ENCODE measurements around the gene PTPRU.
"Not testable (repeated sequence)": the region's sequence is repeated elsewhere in the genome, so short reads cannot be mapped to it uniquely, and the experiment has no call there.

PTPRU gene

DNA sequence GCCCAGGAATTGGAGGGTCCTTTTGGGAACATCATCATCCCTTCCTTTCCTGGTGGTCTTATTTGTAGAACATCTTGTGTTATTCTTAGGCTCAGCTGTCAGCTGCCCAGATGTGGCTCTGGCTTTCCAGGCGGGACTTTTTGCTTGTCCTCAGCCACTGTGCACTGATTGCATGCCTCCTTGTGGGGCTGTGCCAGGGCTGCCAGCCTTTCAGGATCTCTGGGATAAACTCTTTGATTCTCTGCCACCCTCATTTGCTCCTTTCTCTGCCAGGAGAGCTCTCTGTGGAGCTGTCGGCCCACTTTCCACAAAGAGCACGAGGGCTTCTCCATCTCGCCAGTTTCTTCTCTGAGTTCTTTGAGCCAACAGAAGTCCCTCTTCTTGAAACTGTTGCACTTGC, 63.1 kb downstream of the PTPRU start:
- Histone ChIP-seq H3K4me3 (ENCODE audit: low read depth in 1 of 2, low read length in 2 of 2) (no peak overlapping the region), H3K27ac (ENCODE audit: low read depth, low read length) (no peak overlapping the region), H3K9ac (ENCODE audit: low read depth in 1 of 2, low read length in 2 of 2) (no peak overlapping the region), H3K9me3 (ENCODE audit: control insufficient read depth in 1 of 2, low read length in 2 of 2) (no peaks in the 10 kb centered on the region), H3K27me3 (ENCODE audit: control insufficient read depth in 1 of 2, insufficient read depth in 2 of 2, low read length in 2 of 2) (no peaks in the 10 kb centered on the region), H3K4me1 (ENCODE audit: control insufficient read depth in 1 of 2, insufficient read depth in 2 of 2, low read length in 2 of 2) (no peaks in the 10 kb centered on the region), H3K36me3 (ENCODE audit: control insufficient read depth in 1 of 2, insufficient read depth in 2 of 2, low read length in 2 of 2) (no peaks in the 10 kb centered on the region)

- H3K9ac ChIP-seq (ENCODE audit: low read depth in 1 of 2, low read length in 2 of 2); H3K4me3 ChIP-seq (ENCODE audit: low read depth in 1 of 2, low read length in 2 of 2); H3K36me3 ChIP-seq (ENCODE audit: control insufficient read depth in 1 of 2, insufficient read depth in 2 of 2, low read length in 2 of 2); H3K4me1 ChIP-seq (ENCODE audit: control insufficient read depth in 1 of 2, insufficient read depth in 2 of 2, low read length in 2 of 2); H3K27me3 ChIP-seq (ENCODE audit: control insufficient read depth in 1 of 2, insufficient read depth in 2 of 2, low read length in 2 of 2); H3K9me3 ChIP-seq (ENCODE audit: control insufficient read depth in 1 of 2, low read length in 2 of 2); H3K27ac ChIP-seq (ENCODE audit: low read depth, low read length): not testable (repeated sequence)
Measured at GRCh38 chr1:29301732-29302131, 65.4 kb downstream of the PTPRU start.

DNA sequence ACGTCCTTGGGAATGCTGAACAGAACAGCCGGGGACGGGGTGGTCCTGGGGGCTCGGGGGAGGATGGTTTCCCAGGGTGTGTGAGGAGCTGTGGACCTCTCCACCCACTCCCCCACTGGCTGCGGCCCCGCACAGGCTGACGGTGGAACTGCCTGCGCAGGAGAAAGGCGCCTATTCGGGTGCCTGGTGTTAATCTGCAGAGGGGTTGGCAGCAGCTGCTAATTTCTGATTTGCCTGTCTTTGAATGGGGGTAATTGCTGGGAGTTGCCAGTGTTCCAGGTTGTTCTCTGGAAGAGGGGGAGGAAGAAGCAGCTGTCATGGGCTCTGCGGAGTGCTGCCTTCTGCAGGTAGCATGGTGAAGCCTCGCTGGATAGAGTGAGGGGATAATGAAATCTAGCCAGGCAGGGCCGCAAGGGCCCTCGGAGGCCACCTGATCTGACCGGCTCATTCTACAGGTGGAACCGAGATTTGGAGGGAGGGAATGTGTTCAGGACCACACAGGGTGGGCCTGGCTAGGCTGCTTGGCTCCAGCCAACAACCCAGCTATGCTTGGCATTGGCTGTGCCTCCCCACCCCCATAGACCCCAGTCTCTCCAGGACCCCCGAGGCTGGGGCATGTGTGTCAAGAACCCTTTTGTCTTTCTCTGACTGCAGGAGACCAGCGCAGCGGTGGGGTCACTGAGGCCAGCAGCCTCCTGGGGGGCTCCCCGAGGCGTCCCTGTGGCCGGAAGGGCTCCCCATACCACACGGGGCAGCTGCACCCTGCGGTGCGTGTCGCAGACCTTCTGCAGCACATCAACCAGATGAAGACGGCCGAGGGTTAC, 67.1 kb downstream of the PTPRU start:
- no peaks in the 10 kb centered on the region for H3K36me3 ChIP-seq (ENCODE audit: control insufficient read depth in 1 of 2, insufficient read depth in 2 of 2, low read length in 2 of 2)
- H3K27me3 ChIP-seq (ENCODE audit: control insufficient read depth in 1 of 2, insufficient read depth in 2 of 2, low read length in 2 of 2) = peaks cover 0 to 3% of the 10 kb centered on the region in 2 donors
- H3K4me1 ChIP-seq (ENCODE audit: control insufficient read depth in 1 of 2, insufficient read depth in 2 of 2, low read length in 2 of 2) = no peaks in the 10 kb centered on the region
- H3K27ac ChIP-seq (ENCODE audit: low read depth, low read length) = no peak overlapping the region
- H3K9ac ChIP-seq (ENCODE audit: low read depth in 1 of 2, low read length in 2 of 2) = no peak overlapping the region
- H3K4me3 ChIP-seq (ENCODE audit: low read depth in 1 of 2, low read length in 2 of 2) = no peak overlapping the region
- H3K9me3 ChIP-seq (ENCODE audit: control insufficient read depth in 1 of 2, low read length in 2 of 2) = no peaks in the 10 kb centered on the region

GRCh38 chr1:29304025-29304684, 67.8 kb downstream of the PTPRU start:
- H3K27ac ChIP-seq (ENCODE audit: low read depth, low read length) = no peak overlapping the region
- peaks cover 0 to 3% of the 10 kb centered on the region in 2 donors for H3K27me3 ChIP-seq (ENCODE audit: control insufficient read depth in 1 of 2, insufficient read depth in 2 of 2, low read length in 2 of 2)
- no peaks in the 10 kb centered on the region for H3K36me3 ChIP-seq (ENCODE audit: control insufficient read depth in 1 of 2, insufficient read depth in 2 of 2, low read length in 2 of 2)
- H3K9ac ChIP-seq (ENCODE audit: low read depth in 1 of 2, low read length in 2 of 2) = no peak overlapping the region
- H3K4me1 ChIP-seq (ENCODE audit: control insufficient read depth in 1 of 2, insufficient read depth in 2 of 2, low read length in 2 of 2) = no peaks in the 10 kb centered on the region
- no peak overlapping the region for H3K4me3 ChIP-seq (ENCODE audit: low read depth in 1 of 2, low read length in 2 of 2)
- no peaks in the 10 kb centered on the region for H3K9me3 ChIP-seq (ENCODE audit: control insufficient read depth in 1 of 2, low read length in 2 of 2)

GRCh38 chr1:29305943-29306342, 69.6 kb downstream of the PTPRU start:
- Histone ChIP-seq H3K4me3 (ENCODE audit: low read depth in 1 of 2, low read length in 2 of 2) (no peak overlapping the region), H3K36me3 (ENCODE audit: control insufficient read depth in 1 of 2, insufficient read depth in 2 of 2, low read length in 2 of 2) (no peaks in the 10 kb centered on the region), H3K4me1 (ENCODE audit: control insufficient read depth in 1 of 2, insufficient read depth in 2 of 2, low read length in 2 of 2) (no peaks in the 10 kb centered on the region), H3K9me3 (ENCODE audit: control insufficient read depth in 1 of 2, low read length in 2 of 2) (no peaks in the 10 kb centered on the region), H3K27me3 (ENCODE audit: control insufficient read depth in 1 of 2, insufficient read depth in 2 of 2, low read length in 2 of 2) (peaks cover 0 to 3% of the 10 kb centered on the region in 2 donors), H3K27ac (ENCODE audit: low read depth, low read length) (no peak overlapping the region), H3K9ac (ENCODE audit: low read depth in 1 of 2, low read length in 2 of 2) (no peak overlapping the region)

DNA sequence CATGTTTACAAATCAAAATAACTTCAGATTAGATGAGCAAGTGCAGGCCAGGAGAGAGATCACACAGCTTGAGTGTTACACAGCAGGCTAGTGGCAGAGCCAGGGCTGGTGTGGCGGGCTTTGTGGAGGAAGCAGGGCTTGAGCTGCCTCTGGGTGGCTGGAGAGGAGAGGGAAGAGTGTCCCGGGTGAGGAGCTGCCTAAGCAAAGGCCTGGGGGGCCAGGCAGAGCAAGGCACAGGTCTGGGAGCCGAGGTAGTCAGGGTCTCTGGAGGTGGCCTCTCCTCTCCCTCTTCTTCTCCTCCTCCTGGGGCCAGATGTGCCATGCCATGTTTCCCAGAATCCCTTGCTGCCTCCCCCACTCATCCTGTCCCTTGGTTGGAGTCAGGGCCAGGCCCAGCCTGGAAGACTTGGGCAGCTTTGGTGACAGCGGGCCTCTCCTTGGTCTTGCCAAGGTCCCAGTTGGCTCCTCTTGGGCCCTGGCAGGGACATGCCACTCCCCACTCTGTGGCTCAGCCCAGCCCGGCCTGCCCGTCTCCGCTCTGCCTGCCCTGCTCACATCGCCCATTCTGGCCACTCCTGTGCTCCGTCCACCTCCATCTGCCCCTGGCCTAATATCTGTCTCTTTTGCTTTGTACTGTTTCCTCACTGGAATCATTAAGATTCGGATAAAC, 70.3 kb downstream of the PTPRU start:
- no peaks in the 10 kb centered on the region for H3K4me1 ChIP-seq (ENCODE audit: control insufficient read depth in 1 of 2, insufficient read depth in 2 of 2, low read length in 2 of 2)
- peaks cover 0 to 3% of the 10 kb centered on the region in 2 donors for H3K27me3 ChIP-seq (ENCODE audit: control insufficient read depth in 1 of 2, insufficient read depth in 2 of 2, low read length in 2 of 2)
- no peak overlapping the region for H3K9ac ChIP-seq (ENCODE audit: low read depth in 1 of 2, low read length in 2 of 2)
- H3K36me3 ChIP-seq (ENCODE audit: control insufficient read depth in 1 of 2, insufficient read depth in 2 of 2, low read length in 2 of 2) = no peaks in the 10 kb centered on the region
- H3K4me3 ChIP-seq (ENCODE audit: low read depth in 1 of 2, low read length in 2 of 2) = no peak overlapping the region
- no peak overlapping the region for H3K27ac ChIP-seq (ENCODE audit: low read depth, low read length)
- H3K9me3 ChIP-seq (ENCODE audit: control insufficient read depth in 1 of 2, low read length in 2 of 2) = no peaks in the 10 kb centered on the region

DNA sequence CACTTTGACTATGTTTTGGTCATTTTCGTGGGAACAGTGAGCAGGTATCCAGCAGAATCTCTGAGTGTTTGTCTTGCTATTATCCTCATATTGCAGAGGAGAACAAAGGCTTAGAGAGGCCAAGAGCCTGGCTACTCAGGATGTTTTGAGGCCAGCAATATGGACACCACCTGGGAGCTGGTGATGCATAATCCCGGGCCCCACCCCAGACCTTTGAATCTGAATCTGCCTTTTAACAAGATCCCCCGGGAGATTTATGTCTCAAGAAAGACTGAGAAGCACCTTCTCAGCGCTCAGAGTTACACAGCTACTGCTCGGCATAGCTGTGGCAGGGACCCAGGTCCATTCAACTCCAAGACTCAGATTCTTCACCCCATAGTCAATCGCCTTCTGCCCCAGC, 72.8 kb downstream of the PTPRU start:
- Histone ChIP-seq H3K36me3 (ENCODE audit: control insufficient read depth in 1 of 2, insufficient read depth in 2 of 2, low read length in 2 of 2) (no peaks in the 10 kb centered on the region), H3K9ac (ENCODE audit: low read depth in 1 of 2, low read length in 2 of 2) (no peak overlapping the region), H3K9me3 (ENCODE audit: control insufficient read depth in 1 of 2, low read length in 2 of 2) (no peaks in the 10 kb centered on the region), H3K27ac (ENCODE audit: low read depth, low read length) (no peak overlapping the region), H3K27me3 (ENCODE audit: control insufficient read depth in 1 of 2, insufficient read depth in 2 of 2, low read length in 2 of 2) (peaks cover 0 to 3% of the 10 kb centered on the region in 2 donors), H3K4me1 (ENCODE audit: control insufficient read depth in 1 of 2, insufficient read depth in 2 of 2, low read length in 2 of 2) (no peaks in the 10 kb centered on the region), H3K4me3 (ENCODE audit: low read depth in 1 of 2, low read length in 2 of 2) (no peak overlapping the region)

GRCh38 chr1:29309621-29310020, 73.3 kb downstream of the PTPRU start:
- peaks cover 0 to 3% of the 10 kb centered on the region in 2 donors for H3K27me3 ChIP-seq (ENCODE audit: control insufficient read depth in 1 of 2, insufficient read depth in 2 of 2, low read length in 2 of 2)
- H3K4me1 ChIP-seq (ENCODE audit: control insufficient read depth in 1 of 2, insufficient read depth in 2 of 2, low read length in 2 of 2) = no peaks in the 10 kb centered on the region
- H3K27ac ChIP-seq (ENCODE audit: low read depth, low read length) = no peak overlapping the region
- H3K9me3 ChIP-seq (ENCODE audit: control insufficient read depth in 1 of 2, low read length in 2 of 2) = no peaks in the 10 kb centered on the region
- no peak overlapping the region for H3K4me3 ChIP-seq (ENCODE audit: low read depth in 1 of 2, low read length in 2 of 2)
- H3K36me3 ChIP-seq (ENCODE audit: control insufficient read depth in 1 of 2, insufficient read depth in 2 of 2, low read length in 2 of 2) = no peaks in the 10 kb centered on the region
- no peak overlapping the region for H3K9ac ChIP-seq (ENCODE audit: low read depth in 1 of 2, low read length in 2 of 2)

DNA sequence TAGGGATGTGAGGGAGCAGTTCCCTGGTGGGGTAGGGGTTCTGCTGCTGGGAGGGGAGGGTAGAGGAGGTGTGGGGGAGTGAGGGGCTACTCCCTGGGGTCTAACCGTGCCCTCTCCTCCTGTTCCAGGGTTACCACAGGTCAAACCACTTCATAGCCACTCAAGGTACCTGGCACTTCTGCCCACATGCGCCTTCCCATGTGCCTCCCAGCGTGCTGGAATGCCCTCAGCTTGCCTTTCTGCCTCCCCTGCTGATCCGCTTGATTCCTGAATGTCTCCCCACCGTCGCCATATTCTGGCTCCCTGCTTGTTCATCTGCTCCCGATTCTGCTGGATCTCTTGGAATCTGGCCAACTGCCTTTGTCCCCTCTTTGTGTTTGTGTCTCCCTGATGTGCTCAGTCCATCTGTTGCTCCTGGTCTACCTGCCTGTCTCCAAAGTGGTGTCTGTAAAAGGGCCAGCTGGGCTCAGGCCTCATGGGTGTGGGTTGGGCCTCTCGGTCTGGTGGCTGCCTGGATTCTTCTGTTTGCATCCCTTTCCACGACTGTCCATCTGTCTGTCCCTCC, 74.4 kb downstream of the PTPRU start:
- Histone ChIP-seq H3K4me3 (ENCODE audit: low read depth in 1 of 2, low read length in 2 of 2) (no peak overlapping the region), H3K9me3 (ENCODE audit: control insufficient read depth in 1 of 2, low read length in 2 of 2) (no peaks in the 10 kb centered on the region), H3K4me1 (ENCODE audit: control insufficient read depth in 1 of 2, insufficient read depth in 2 of 2, low read length in 2 of 2) (no peaks in the 10 kb centered on the region), H3K27ac (ENCODE audit: low read depth, low read length) (no peak overlapping the region), H3K36me3 (ENCODE audit: control insufficient read depth in 1 of 2, insufficient read depth in 2 of 2, low read length in 2 of 2) (no peaks in the 10 kb centered on the region), H3K27me3 (ENCODE audit: control insufficient read depth in 1 of 2, insufficient read depth in 2 of 2, low read length in 2 of 2) (no peaks in the 10 kb centered on the region), H3K9ac (ENCODE audit: low read depth in 1 of 2, low read length in 2 of 2) (no peak overlapping the region)

Measured in duodenal mucosa (tissue), 2 donors.